SH-SY5Y (cell line): ENCODE data around the gene CCR4.

Experiments
- GATA2 ChIP-seq: IDR thresholded peaks from 2 replicates; pipeline ENCODE4 v1.6.1; 2011; ENCODE audit warnings: mild to moderate bottlenecking, low read depth, low read length
- GATA3 ChIP-seq: IDR thresholded peaks from 2 replicates; pipeline ENCODE4 v1.6.1; 2011; ENCODE audit warnings: low read depth, mild to moderate bottlenecking, low read length, moderate library complexity

The CCR4 gene

GRCh38 chr3:32951410-32951811 lies at the start of gene CCR4:
TSS of gene CCR4 (plus strand) at chr3:32951644. CDS start at chr3:32953423, 1,779 bp downstream.
- no peak for TF ChIP-seq GATA2

GRCh38 chr3:32903953-32904352 lies 47.5 kb upstream of the CCR4 start:
- TF ChIP-seq GATA2 (no peak), GATA3 (no peak)

- TF ChIP-seq GATA3 (no peak), GATA2 (no peak)
Observed at GRCh38 chr3:32909999-32910398, 41.4 kb upstream of the CCR4 start.

- TF ChIP-seq GATA3, result no peak
- no peak for TF ChIP-seq GATA2
Observed at GRCh38 chr3:32910954-32911353, 40.5 kb upstream of the CCR4 start.

- TF ChIP-seq GATA3 (no peak), GATA2 (no peak)
Observed at GRCh38 chr3:32912046-32912445, 39.4 kb upstream of the CCR4 start.

GRCh38 chr3:32913790-32914446 lies 37.5 kb upstream of the CCR4 start:
- TF ChIP-seq GATA3 (no peak), GATA2 (no peak)

- TF ChIP-seq GATA2 (no peak), GATA3 (no peak)
Observed at GRCh38 chr3:32919920-32920319, 31.5 kb upstream of the CCR4 start.

GRCh38 chr3:32922078-32922477 lies 29.4 kb upstream of the CCR4 start:
- no peak for TF ChIP-seq GATA2
- TF ChIP-seq GATA3, result no peak

- TF ChIP-seq GATA2 (no peak), GATA3 (no peak)
Observed at GRCh38 chr3:32930161-32930560, 21.3 kb upstream of the CCR4 start.

- TF ChIP-seq GATA2, result no peak
- TF ChIP-seq GATA3, result no peak
Observed at GRCh38 chr3:32934150-32934742, 17.2 kb upstream of the CCR4 start.

GRCh38 chr3:32937331-32937730 lies 14.1 kb upstream of the CCR4 start:
- TF ChIP-seq GATA3, result no peak
- TF ChIP-seq GATA2, result no peak

GRCh38 chr3:32940726-32941125 lies 10.7 kb upstream of the CCR4 start:
- TF ChIP-seq GATA2, result no peak
- TF ChIP-seq GATA3, result no peak

GRCh38 chr3:32945136-32945535 lies 6.3 kb upstream of the CCR4 start:
- TF ChIP-seq GATA3 (no peak), GATA2 (no peak)

- TF ChIP-seq GATA2, result no peak
- no peak for TF ChIP-seq GATA3
Observed at GRCh38 chr3:32946973-32947788, 4.3 kb upstream of the CCR4 start.

GRCh38 chr3:32947789-32948238 lies 3.6 kb upstream of the CCR4 start:
- TF ChIP-seq GATA2 (no peak), GATA3 (no peak)
